Measurements from ENCODE around the gene ZNF281. TPM values are rescaled to one million over a fixed set of nuclear protein-coding genes. Genes with fewer than 3 reads are reported as not detected.

ZNF281 gene
- total RNA-seq, 1 donor from 2014 or later, result 11.5 TPM

- Histone ChIP-seq H3K4me1 (ENCODE audit: control insufficient read depth in 3 of 3, insufficient read depth in 3 of 3, low read length in 3 of 3) (no peaks in the 10 kb centered on the region), H3K36me3 (ENCODE audit: control insufficient read depth in 3 of 3, insufficient read depth in 3 of 3, low read length in 3 of 3) (no peaks in the 10 kb centered on the region), H3K27ac (ENCODE audit: low read depth, low read length) (no peak overlapping the region), H3K9me3 (ENCODE audit: control insufficient read depth in 3 of 3, low read length in 3 of 3) (no peaks in the 10 kb centered on the region), H3K27me3 (ENCODE audit: control insufficient read depth in 3 of 3, insufficient read depth in 3 of 3, low read length in 3 of 3) (no peaks in the 10 kb centered on the region), H3K9ac (ENCODE audit: low read depth in 1 of 3, low read length in 3 of 3) (peak overlapping the region in 1 of 3 donors; percentile 30), H3K4me3 (ENCODE audit: low read length in 3 of 3) (no peak overlapping the region)
Observed at GRCh38 chr1:200398373-200398772, 11.5 kb downstream of the ZNF281 start.

GRCh38 chr1:200392625-200393185 lies 17.1 kb downstream of the ZNF281 start:
- Histone ChIP-seq H3K9me3 (ENCODE audit: control insufficient read depth in 3 of 3, low read length in 3 of 3) (no peaks in the 10 kb centered on the region), H3K27me3 (ENCODE audit: control insufficient read depth in 3 of 3, insufficient read depth in 3 of 3, low read length in 3 of 3) (no peaks in the 10 kb centered on the region), H3K36me3 (ENCODE audit: control insufficient read depth in 3 of 3, insufficient read depth in 3 of 3, low read length in 3 of 3) (no peaks in the 10 kb centered on the region), H3K4me1 (ENCODE audit: control insufficient read depth in 3 of 3, insufficient read depth in 3 of 3, low read length in 3 of 3) (no peaks in the 10 kb centered on the region), H3K9ac (ENCODE audit: low read depth in 1 of 3, low read length in 3 of 3) (no peak overlapping the region), H3K27ac (ENCODE audit: low read depth, low read length) (no peak overlapping the region), H3K4me3 (ENCODE audit: low read length in 3 of 3) (no peak overlapping the region)

GRCh38 chr1:200391747-200392146 lies 18.1 kb downstream of the ZNF281 start:
- Histone ChIP-seq H3K27ac (ENCODE audit: low read depth, low read length) (no peak overlapping the region), H3K36me3 (ENCODE audit: control insufficient read depth in 3 of 3, insufficient read depth in 3 of 3, low read length in 3 of 3) (no peaks in the 10 kb centered on the region), H3K9ac (ENCODE audit: low read depth in 1 of 3, low read length in 3 of 3) (no peak overlapping the region), H3K27me3 (ENCODE audit: control insufficient read depth in 3 of 3, insufficient read depth in 3 of 3, low read length in 3 of 3) (no peaks in the 10 kb centered on the region), H3K9me3 (ENCODE audit: control insufficient read depth in 3 of 3, low read length in 3 of 3) (no peaks in the 10 kb centered on the region), H3K4me3 (ENCODE audit: low read length in 3 of 3) (no peak overlapping the region), H3K4me1 (ENCODE audit: control insufficient read depth in 3 of 3, insufficient read depth in 3 of 3, low read length in 3 of 3) (no peaks in the 10 kb centered on the region)

- Histone ChIP-seq H3K4me3 (ENCODE audit: low read length in 3 of 3) (no peak overlapping the region), H3K9ac (ENCODE audit: low read depth in 1 of 3, low read length in 3 of 3) (no peak overlapping the region), H3K27me3 (ENCODE audit: control insufficient read depth in 3 of 3, insufficient read depth in 3 of 3, low read length in 3 of 3) (no peaks in the 10 kb centered on the region), H3K4me1 (ENCODE audit: control insufficient read depth in 3 of 3, insufficient read depth in 3 of 3, low read length in 3 of 3) (no peaks in the 10 kb centered on the region), H3K36me3 (ENCODE audit: control insufficient read depth in 3 of 3, insufficient read depth in 3 of 3, low read length in 3 of 3) (no peaks in the 10 kb centered on the region), H3K9me3 (ENCODE audit: control insufficient read depth in 3 of 3, low read length in 3 of 3) (no peaks in the 10 kb centered on the region), H3K27ac (ENCODE audit: low read depth, low read length) (no peak overlapping the region)
Observed at GRCh38 chr1:200388791-200389190, 21.0 kb downstream of the ZNF281 start.

- no peak overlapping the region for H3K4me3 ChIP-seq (ENCODE audit: low read length in 3 of 3)
- no peak overlapping the region for H3K9ac ChIP-seq (ENCODE audit: low read depth in 1 of 3, low read length in 3 of 3)
- no peak overlapping the region for H3K27ac ChIP-seq (ENCODE audit: low read depth, low read length)
- no peaks in the 10 kb centered on the region for H3K9me3 ChIP-seq (ENCODE audit: control insufficient read depth in 3 of 3, low read length in 3 of 3)
- H3K27me3 ChIP-seq (ENCODE audit: control insufficient read depth in 3 of 3, insufficient read depth in 3 of 3, low read length in 3 of 3), result no peaks in the 10 kb centered on the region
- no peaks in the 10 kb centered on the region for H3K36me3 ChIP-seq (ENCODE audit: control insufficient read depth in 3 of 3, insufficient read depth in 3 of 3, low read length in 3 of 3)
- no peaks in the 10 kb centered on the region for H3K4me1 ChIP-seq (ENCODE audit: control insufficient read depth in 3 of 3, insufficient read depth in 3 of 3, low read length in 3 of 3)
Observed at GRCh38 chr1:200386416-200386815, 23.4 kb downstream of the ZNF281 start.

- Histone ChIP-seq H3K9ac (ENCODE audit: low read depth in 1 of 3, low read length in 3 of 3) (no peak overlapping the region), H3K27ac (ENCODE audit: low read depth, low read length) (no peak overlapping the region), H3K4me1 (ENCODE audit: control insufficient read depth in 3 of 3, insufficient read depth in 3 of 3, low read length in 3 of 3) (no peaks in the 10 kb centered on the region), H3K27me3 (ENCODE audit: control insufficient read depth in 3 of 3, insufficient read depth in 3 of 3, low read length in 3 of 3) (no peaks in the 10 kb centered on the region), H3K36me3 (ENCODE audit: control insufficient read depth in 3 of 3, insufficient read depth in 3 of 3, low read length in 3 of 3) (no peaks in the 10 kb centered on the region), H3K9me3 (ENCODE audit: control insufficient read depth in 3 of 3, low read length in 3 of 3) (no peaks in the 10 kb centered on the region), H3K4me3 (ENCODE audit: low read length in 3 of 3) (no peak overlapping the region)
Observed at GRCh38 chr1:200384818-200385390, 24.9 kb downstream of the ZNF281 start.

- Histone ChIP-seq H3K9ac (ENCODE audit: low read depth in 1 of 3, low read length in 3 of 3) (no peak overlapping the region), H3K4me3 (ENCODE audit: low read length in 3 of 3) (no peak overlapping the region), H3K36me3 (ENCODE audit: control insufficient read depth in 3 of 3, insufficient read depth in 3 of 3, low read length in 3 of 3) (no peaks in the 10 kb centered on the region), H3K4me1 (ENCODE audit: control insufficient read depth in 3 of 3, insufficient read depth in 3 of 3, low read length in 3 of 3) (no peaks in the 10 kb centered on the region), H3K9me3 (ENCODE audit: control insufficient read depth in 3 of 3, low read length in 3 of 3) (no peaks in the 10 kb centered on the region), H3K27ac (ENCODE audit: low read depth, low read length) (no peak overlapping the region), H3K27me3 (ENCODE audit: control insufficient read depth in 3 of 3, insufficient read depth in 3 of 3, low read length in 3 of 3) (no peaks in the 10 kb centered on the region)
Observed at GRCh38 chr1:200381256-200381984, 28.4 kb downstream of the ZNF281 start.

GRCh38 chr1:200380589-200381021 lies 29.2 kb downstream of the ZNF281 start:
- no peak overlapping the region for H3K9ac ChIP-seq (ENCODE audit: low read depth in 1 of 3, low read length in 3 of 3)
- H3K9me3 ChIP-seq (ENCODE audit: control insufficient read depth in 3 of 3, low read length in 3 of 3), result no peaks in the 10 kb centered on the region
- no peak overlapping the region for H3K27ac ChIP-seq (ENCODE audit: low read depth, low read length)
- no peak overlapping the region for H3K4me3 ChIP-seq (ENCODE audit: low read length in 3 of 3)
- H3K36me3 ChIP-seq (ENCODE audit: control insufficient read depth in 3 of 3, insufficient read depth in 3 of 3, low read length in 3 of 3), result no peaks in the 10 kb centered on the region
- H3K4me1 ChIP-seq (ENCODE audit: control insufficient read depth in 3 of 3, insufficient read depth in 3 of 3, low read length in 3 of 3), result no peaks in the 10 kb centered on the region
- H3K27me3 ChIP-seq (ENCODE audit: control insufficient read depth in 3 of 3, insufficient read depth in 3 of 3, low read length in 3 of 3), result no peaks in the 10 kb centered on the region

GRCh38 chr1:200379940-200380588 lies 29.8 kb downstream of the ZNF281 start:
- Histone ChIP-seq H3K36me3 (ENCODE audit: control insufficient read depth in 3 of 3, insufficient read depth in 3 of 3, low read length in 3 of 3) (no peaks in the 10 kb centered on the region), H3K27ac (ENCODE audit: low read depth, low read length) (no peak overlapping the region), H3K4me3 (ENCODE audit: low read length in 3 of 3) (no peak overlapping the region), H3K4me1 (ENCODE audit: control insufficient read depth in 3 of 3, insufficient read depth in 3 of 3, low read length in 3 of 3) (no peaks in the 10 kb centered on the region), H3K27me3 (ENCODE audit: control insufficient read depth in 3 of 3, insufficient read depth in 3 of 3, low read length in 3 of 3) (no peaks in the 10 kb centered on the region), H3K9me3 (ENCODE audit: control insufficient read depth in 3 of 3, low read length in 3 of 3) (no peaks in the 10 kb centered on the region), H3K9ac (ENCODE audit: low read depth in 1 of 3, low read length in 3 of 3) (no peak overlapping the region)

- Histone ChIP-seq H3K4me3 (ENCODE audit: low read length in 3 of 3) (no peak overlapping the region), H3K36me3 (ENCODE audit: control insufficient read depth in 3 of 3, insufficient read depth in 3 of 3, low read length in 3 of 3) (no peaks in the 10 kb centered on the region), H3K4me1 (ENCODE audit: control insufficient read depth in 3 of 3, insufficient read depth in 3 of 3, low read length in 3 of 3) (no peaks in the 10 kb centered on the region), H3K27me3 (ENCODE audit: control insufficient read depth in 3 of 3, insufficient read depth in 3 of 3, low read length in 3 of 3) (no peaks in the 10 kb centered on the region), H3K9me3 (ENCODE audit: control insufficient read depth in 3 of 3, low read length in 3 of 3) (no peaks in the 10 kb centered on the region), H3K27ac (ENCODE audit: low read depth, low read length) (no peak overlapping the region), H3K9ac (ENCODE audit: low read depth in 1 of 3, low read length in 3 of 3) (no peak overlapping the region)
Observed at GRCh38 chr1:200379432-200379757, 30.4 kb downstream of the ZNF281 start.
